ENCODE results near the gene TJP2. TPM values are rescaled to one million over a fixed set of nuclear protein-coding genes. Genes with fewer than 3 reads are reported as not detected.

The TJP2 gene
- total RNA-seq, 4 donors from 2014 or later = 101 to 301 (median 152) TPM

GRCh38 chr9:69229367-69229766, 55.3 kb downstream of the TJP2 start:
- Histone ChIP-seq H3K4me1 (no peaks in the 10 kb centered on the region), H3K4me3 (no peak overlapping the region), H3K9me3 (no peaks in the 10 kb centered on the region), H3K36me3 (peaks cover 3 to 100% (median 4%) of the 10 kb centered on the region in 3 donors), H3K27ac (no peak overlapping the region), H3K27me3 (no peaks in the 10 kb centered on the region)
- WGBS, 2 donors = 83% methylated on average over 5 of the region's 5 CpGs
- DNase-seq = no peak
- intact Hi-C loops (cut with DNase I) = no loop called here
- no peak for TF ChIP-seq CTCF (IDR thresholded peaks at IDR 0.05)
- no peak for TF ChIP-seq POLR2A (IDR thresholded peaks at IDR 0.05)

- H3K4me1 ChIP-seq = no peaks in the 10 kb centered on the region
- no peaks in the 10 kb centered on the region for H3K27me3 ChIP-seq
- no peak for TF ChIP-seq POLR2A (IDR thresholded peaks at IDR 0.05)
- no peak for TF ChIP-seq CTCF (IDR thresholded peaks at IDR 0.05)
- H3K9me3 ChIP-seq = no peaks in the 10 kb centered on the region
- H3K4me3 ChIP-seq = no peak overlapping the region
- H3K36me3 ChIP-seq = peaks cover 4 to 100% (median 5%) of the 10 kb centered on the region in 3 donors
- H3K27ac ChIP-seq = no peak overlapping the region
- intact Hi-C loops (cut with DNase I) = no loop called here
- DNase-seq = no peak
- 82 to 94% methylated on average over 5 to 6 of the region's 6 CpGs for WGBS, 2 donors
Observed at GRCh38 chr9:69232135-69232534, 58.1 kb downstream of the TJP2 start.

- H3K4me1 ChIP-seq = no peaks in the 10 kb centered on the region
- 89 to 100% methylated on average over 3 of the region's 3 CpGs for WGBS, 2 donors
- no peaks in the 10 kb centered on the region for H3K27me3 ChIP-seq
- H3K36me3 ChIP-seq = peaks cover 4 to 100% (median 11%) of the 10 kb centered on the region in 3 donors
- intact Hi-C loops (cut with DNase I) = no loop called here
- no peaks in the 10 kb centered on the region for H3K9me3 ChIP-seq
- DNase-seq = no peak
- no peak overlapping the region for H3K4me3 ChIP-seq
- no peak for TF ChIP-seq CTCF (IDR thresholded peaks at IDR 0.05)
- no peak overlapping the region for H3K27ac ChIP-seq
Observed at GRCh38 chr9:69234683-69235082, 60.6 kb downstream of the TJP2 start.

- no peak for TF ChIP-seq CTCF (IDR thresholded peaks at IDR 0.05)
- no peak for TF ChIP-seq POLR2A (IDR thresholded peaks at IDR 0.05)
- Histone ChIP-seq H3K4me3 (no peak overlapping the region), H3K36me3 (peaks cover 6 to 100% (median 11%) of the 10 kb centered on the region in 3 donors), H3K9me3 (no peaks in the 10 kb centered on the region), H3K27ac (no peak overlapping the region), H3K4me1 (no peaks in the 10 kb centered on the region), H3K27me3 (no peaks in the 10 kb centered on the region)
- no peak for DNase-seq
- intact Hi-C loops (cut with DNase I) = no loop called here
- 70 to 88% methylated on average over 6 to 7 of the region's 7 CpGs for WGBS, 2 donors
Observed at GRCh38 chr9:69236188-69236587, 62.1 kb downstream of the TJP2 start.

GRCh38 chr9:69237702-69238295, 63.7 kb downstream of the TJP2 start:
- no peak overlapping the region for H3K27ac ChIP-seq
- TF ChIP-seq CTCF (IDR thresholded peaks at IDR 0.05) (no peak), POLR2A (IDR thresholded peaks at IDR 0.05) (no peak)
- intact Hi-C loops (cut with DNase I) = no loop called here
- H3K36me3 ChIP-seq = peaks cover 6 to 100% (median 11%) of the 10 kb centered on the region in 3 donors
- H3K4me3 ChIP-seq = no peak overlapping the region
- no peaks in the 10 kb centered on the region for H3K9me3 ChIP-seq
- no peak for DNase-seq
- no peaks in the 10 kb centered on the region for H3K27me3 ChIP-seq
- H3K4me1 ChIP-seq = no peaks in the 10 kb centered on the region
- WGBS, 2 donors = 90 to 91% methylated on average over 4 of the region's 4 CpGs
